ENCODE measurements around the gene RNF222.

RNF222 gene

GRCh38 chr17:8397636-8398035 is at the start of gene RNF222:
Gene RNF222 (minus strand): TSS chr17:8397827. CDS start chr17:8393461, 4,366 bp downstream.
- no peak for DNase-seq (ENCODE audit: low read depth)

GRCh38 chr17:8445536-8445935 is 47.9 kb upstream of the RNF222 start:
- DNase-seq (ENCODE audit: low read depth) = no peak

GRCh38 chr17:8444494-8444893 is 46.9 kb upstream of the RNF222 start:
- DNase-seq (ENCODE audit: low read depth) = no peak

- no peak for DNase-seq (ENCODE audit: low read depth)
Observed at GRCh38 chr17:8443756-8444155, 46.1 kb upstream of the RNF222 start.

GRCh38 chr17:8442310-8442709 is 44.7 kb upstream of the RNF222 start:
- no peak for DNase-seq (ENCODE audit: low read depth)

- no peak for DNase-seq (ENCODE audit: low read depth)
Observed at GRCh38 chr17:8441690-8442089, 44.1 kb upstream of the RNF222 start.

- no peak for DNase-seq (ENCODE audit: low read depth)
Observed at GRCh38 chr17:8439681-8440080, 42.1 kb upstream of the RNF222 start.

- DNase-seq (ENCODE audit: low read depth) = no peak
Observed at GRCh38 chr17:8438441-8438840, 40.8 kb upstream of the RNF222 start.

- DNase-seq (ENCODE audit: low read depth) = no peak
Observed at GRCh38 chr17:8436844-8437171, 39.2 kb upstream of the RNF222 start.

- peak; percentile 21 for DNase-seq (ENCODE audit: low read depth)
Observed at GRCh38 chr17:8436169-8436843, 38.7 kb upstream of the RNF222 start.

GRCh38 chr17:8435245-8436168 is 37.9 kb upstream of the RNF222 start, which contains the start of gene NDEL1:
Gene NDEL1 (plus strand): TSS chr17:8435884. CDS start chr17:8444272, 8,388 bp downstream.
- DNase-seq (ENCODE audit: low read depth) = peak; percentile 75

- peak; percentile 44 for DNase-seq (ENCODE audit: low read depth)
Observed at GRCh38 chr17:8430966-8431365, 33.3 kb upstream of the RNF222 start.

- DNase-seq (ENCODE audit: low read depth) = no peak
Observed at GRCh38 chr17:8426802-8427201, 29.2 kb upstream of the RNF222 start.

- DNase-seq (ENCODE audit: low read depth) = no peak
Observed at GRCh38 chr17:8426094-8426720, 28.6 kb upstream of the RNF222 start.

GRCh38 chr17:8421571-8421970 is 23.9 kb upstream of the RNF222 start:
- no peak for DNase-seq (ENCODE audit: low read depth)

GRCh38 chr17:8420041-8420934 is 22.7 kb upstream of the RNF222 start:
- DNase-seq (ENCODE audit: low read depth) = peak; percentile 33

- DNase-seq (ENCODE audit: low read depth) = no peak
Observed at GRCh38 chr17:8419305-8419704, 21.7 kb upstream of the RNF222 start.

- no peak for DNase-seq (ENCODE audit: low read depth)
Observed at GRCh38 chr17:8418471-8418870, 20.8 kb upstream of the RNF222 start.

- no peak for DNase-seq (ENCODE audit: low read depth)
Observed at GRCh38 chr17:8417806-8418205, 20.2 kb upstream of the RNF222 start.

- no peak for DNase-seq (ENCODE audit: low read depth)
Observed at GRCh38 chr17:8413938-8414337, 16.3 kb upstream of the RNF222 start.

GRCh38 chr17:8413328-8413727 is 15.7 kb upstream of the RNF222 start:
- no peak for DNase-seq (ENCODE audit: low read depth)

- DNase-seq (ENCODE audit: low read depth) = no peak
Observed at GRCh38 chr17:8412089-8412488, 14.5 kb upstream of the RNF222 start.
